Keratinocyte (primary cell): ENCODE measurements around the gene PEX11G.

ENCODE experiments used
- EZH2 ChIP-seq: IDR thresholded peaks from one replicate; pipeline ENCODE4 v1.6.1; 2012; ENCODE audit warnings: inconsistent platforms, mild to moderate bottlenecking, low read length, moderate library complexity
- TF ChIP-seq, protein P1 (sequence below), 3 experiments: IDR thresholded peaks in 1 of 3; conservative IDR thresholded peaks in 1 of 3; optimal IDR thresholded peaks in 1 of 3; 2 replicates in 2 of 3; 3 replicates in 1 of 3; pipeline versions ENCODE3 to v1.5.1; 2011; ENCODE audit warnings: low read length in 3 of 3, mild to moderate bottlenecking in 3 of 3, moderate library complexity in 2 of 3, control low read depth in 1 of 3, inconsistent platforms in 1 of 3; ENCODE audit not compliant: insufficient read depth in 2 of 3; ENCODE audit errors: extremely low read depth in 1 of 3

DNA sequence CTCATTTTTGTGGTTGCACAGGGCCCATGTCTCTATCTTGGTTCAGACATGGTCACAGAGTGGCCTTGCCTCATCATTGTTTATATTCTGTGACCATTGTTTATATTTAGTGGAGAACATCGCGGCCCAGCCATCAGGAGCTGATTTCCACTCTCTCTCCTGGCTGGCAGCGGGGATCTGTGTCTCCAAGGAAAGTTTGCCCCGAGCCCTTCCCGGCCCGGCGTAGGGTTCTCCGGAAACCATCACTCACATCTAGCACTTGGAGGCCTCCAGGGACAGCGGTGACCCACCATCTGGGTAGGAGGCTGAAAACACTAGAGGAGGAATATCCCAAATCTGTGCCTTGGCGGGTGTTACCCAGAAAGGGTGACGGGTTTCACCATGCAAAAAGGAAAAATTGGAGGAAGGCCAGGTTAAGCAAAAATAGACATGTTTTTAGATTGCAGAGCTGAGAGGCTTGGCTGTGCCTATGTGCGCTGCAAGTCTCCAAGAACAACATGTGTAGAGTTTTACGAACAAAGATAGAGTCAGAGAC lies 26.3 kb upstream of the PEX11G start:
- TF ChIP-seq, protein P1, sequence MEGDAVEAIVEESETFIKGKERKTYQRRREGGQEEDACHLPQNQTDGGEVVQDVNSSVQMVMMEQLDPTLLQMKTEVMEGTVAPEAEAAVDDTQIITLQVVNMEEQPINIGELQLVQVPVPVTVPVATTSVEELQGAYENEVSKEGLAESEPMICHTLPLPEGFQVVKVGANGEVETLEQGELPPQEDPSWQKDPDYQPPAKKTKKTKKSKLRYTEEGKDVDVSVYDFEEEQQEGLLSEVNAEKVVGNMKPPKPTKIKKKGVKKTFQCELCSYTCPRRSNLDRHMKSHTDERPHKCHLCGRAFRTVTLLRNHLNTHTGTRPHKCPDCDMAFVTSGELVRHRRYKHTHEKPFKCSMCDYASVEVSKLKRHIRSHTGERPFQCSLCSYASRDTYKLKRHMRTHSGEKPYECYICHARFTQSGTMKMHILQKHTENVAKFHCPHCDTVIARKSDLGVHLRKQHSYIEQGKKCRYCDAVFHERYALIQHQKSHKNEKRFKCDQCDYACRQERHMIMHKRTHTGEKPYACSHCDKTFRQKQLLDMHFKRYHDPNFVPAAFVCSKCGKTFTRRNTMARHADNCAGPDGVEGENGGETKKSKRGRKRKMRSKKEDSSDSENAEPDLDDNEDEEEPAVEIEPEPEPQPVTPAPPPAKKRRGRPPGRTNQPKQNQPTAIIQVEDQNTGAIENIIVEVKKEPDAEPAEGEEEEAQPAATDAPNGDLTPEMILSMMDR (optimal IDR thresholded peaks at IDR 0.05 in 1 of 3, IDR thresholded peaks at IDR 0.05 in 1 of 3, conservative IDR thresholded peaks at IDR 0.05 in 1 of 3; ENCODE audit: extremely low read depth in 1 of 3, insufficient read depth in 2 of 3, low read length in 3 of 3): no peak
- TF ChIP-seq EZH2: no peak
